Right renal cortex interstitium (tissue), 3 donors: Measurements from ENCODE around the gene MUSK. TPM values are rescaled to one million over a fixed set of nuclear protein-coding genes. Genes with fewer than 3 reads are reported as not detected.
"Not testable (repeated sequence)": the region's sequence is repeated elsewhere in the genome, so short reads cannot be mapped to it uniquely, and the experiment has no call there.

Experiments used
- DNase-seq, 3 donors: peaks; one replicate each; pipeline ENCODE4 v3.0.0-alpha.2; 2013; ENCODE audit warnings: low read depth in 3 of 3, low spot score in 2 of 3
- polyA plus RNA-seq, 3 donors: library from polyadenylated mRNA; unstranded; fragments of 120-200 nt; gene quantifications; one replicate each; pipeline ENCODE4 v1.2.1, GENCODE V29; 2013; ENCODE audit not compliant: insufficient read length in 3 of 3

The MUSK gene
- polyA plus RNA-seq, 3 donors = 0.14 TPM; not detected in 2

- DNase-seq = no peak
Observed at GRCh38 chr9:110755179-110755578, 86.6 kb downstream of the MUSK start.

GRCh38 chr9:110758201-110758600 is 89.6 kb downstream of the MUSK start:
- no peak for DNase-seq

GRCh38 chr9:110762783-110763182 is 94.2 kb downstream of the MUSK start:
- DNase-seq = no peak

DNA sequence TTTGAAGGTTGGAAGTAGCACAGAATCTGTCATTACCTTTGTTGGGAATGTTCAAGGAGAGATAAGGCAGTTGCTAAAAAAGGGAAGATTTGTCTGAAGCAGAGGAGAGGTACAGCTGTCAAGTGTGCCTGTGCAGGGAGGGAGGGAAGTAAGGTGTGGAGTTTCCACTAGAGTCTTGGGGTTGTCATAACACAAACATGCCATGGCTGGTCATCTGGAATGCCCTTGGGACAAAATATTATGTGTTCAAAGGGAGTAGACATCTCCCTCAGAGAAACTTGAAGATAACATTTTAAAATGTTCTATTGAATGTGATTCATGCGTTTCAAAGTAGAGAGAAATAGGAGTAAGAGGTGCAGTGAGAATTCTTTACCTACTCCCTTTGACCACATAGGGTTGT is 95.0 kb downstream of the MUSK start:
- DNase-seq = no peak

- DNase-seq = no peak
Observed at GRCh38 chr9:110764006-110764405, 95.4 kb downstream of the MUSK start.

DNA sequence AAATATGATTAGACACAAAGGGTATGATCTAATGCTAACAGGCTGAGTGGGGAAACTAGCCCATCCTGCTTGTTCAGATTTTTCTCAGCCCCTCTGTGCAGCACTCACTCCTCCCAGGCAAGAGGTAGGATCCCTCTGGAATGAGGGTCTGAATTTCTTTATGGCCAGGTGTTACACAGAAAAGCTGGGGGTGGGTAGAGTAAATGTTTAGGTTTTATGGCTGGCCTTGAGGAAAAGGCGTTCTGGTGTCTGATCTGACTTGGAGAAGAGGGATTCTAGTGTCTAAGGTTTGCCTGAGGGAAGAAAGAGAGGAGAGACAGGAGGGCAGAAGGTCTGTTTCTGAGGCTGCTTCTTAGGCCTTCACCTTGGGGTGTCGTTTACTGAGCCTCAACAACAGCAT is 97.3 kb downstream of the MUSK start:
- DNase-seq = no peak

DNA sequence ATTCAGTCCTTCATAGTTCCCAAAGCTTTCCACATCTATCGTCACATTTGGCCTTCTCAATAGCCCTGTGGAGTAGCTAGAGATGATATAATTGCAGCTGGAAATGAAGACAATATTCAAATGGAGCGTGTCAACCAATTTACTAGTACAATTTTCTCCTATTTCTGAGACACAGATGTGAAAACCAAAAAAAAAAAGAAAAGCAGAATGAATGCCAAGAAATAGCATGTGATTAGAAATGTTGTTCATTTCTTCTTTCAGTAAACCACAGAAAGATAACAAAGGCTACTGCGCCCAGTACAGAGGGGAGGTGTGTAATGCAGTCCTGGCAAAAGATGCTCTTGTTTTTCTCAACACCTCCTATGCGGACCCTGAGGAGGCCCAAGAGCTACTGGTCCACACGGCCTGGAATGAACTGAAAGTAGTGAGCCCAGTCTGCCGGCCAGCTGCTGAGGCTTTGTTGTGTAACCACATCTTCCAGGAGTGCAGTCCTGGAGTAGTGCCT is 99.0 kb downstream of the MUSK start:
- no peak for DNase-seq

DNA sequence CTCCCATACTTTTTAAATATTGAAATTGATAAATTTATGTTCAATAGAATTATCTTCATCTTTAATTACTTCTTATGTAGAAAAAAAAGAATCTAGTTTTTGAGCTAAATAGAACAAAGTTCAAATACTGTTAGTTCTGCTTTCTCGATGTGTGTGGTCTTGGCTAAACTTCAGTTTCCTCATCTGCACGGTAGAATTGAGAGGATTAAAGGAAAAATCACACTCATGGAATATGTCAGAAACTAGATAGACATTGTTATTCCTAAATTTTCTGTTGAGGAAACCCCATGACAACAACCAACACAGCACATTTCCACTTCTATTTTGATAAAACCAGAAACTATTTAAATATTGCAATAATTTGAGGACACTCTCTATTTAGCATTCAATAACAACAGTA is 100.3 kb downstream of the MUSK start:
- no peak for DNase-seq

DNA sequence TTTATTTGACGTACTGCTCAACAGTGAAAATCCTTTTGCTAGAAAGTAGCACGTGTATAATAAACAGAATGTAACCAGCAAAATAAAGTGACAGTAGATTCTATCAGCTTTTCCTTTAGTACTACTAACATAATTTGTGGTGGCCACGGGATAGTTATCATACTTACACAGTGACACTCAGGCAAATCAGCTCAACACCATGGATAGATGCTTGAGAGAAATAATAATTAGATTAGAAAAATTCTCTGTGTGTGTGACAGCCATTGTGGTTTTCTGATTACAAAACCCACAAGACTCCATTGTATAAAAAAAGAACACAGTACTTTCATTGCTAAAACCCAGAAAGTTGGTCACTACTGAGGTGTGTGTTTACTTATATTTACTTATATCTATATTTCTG is 101.1 kb downstream of the MUSK start:
- no peak for DNase-seq

- no peak for DNase-seq
Observed at GRCh38 chr9:110775724-110776123, 107.1 kb downstream of the MUSK start.

DNA sequence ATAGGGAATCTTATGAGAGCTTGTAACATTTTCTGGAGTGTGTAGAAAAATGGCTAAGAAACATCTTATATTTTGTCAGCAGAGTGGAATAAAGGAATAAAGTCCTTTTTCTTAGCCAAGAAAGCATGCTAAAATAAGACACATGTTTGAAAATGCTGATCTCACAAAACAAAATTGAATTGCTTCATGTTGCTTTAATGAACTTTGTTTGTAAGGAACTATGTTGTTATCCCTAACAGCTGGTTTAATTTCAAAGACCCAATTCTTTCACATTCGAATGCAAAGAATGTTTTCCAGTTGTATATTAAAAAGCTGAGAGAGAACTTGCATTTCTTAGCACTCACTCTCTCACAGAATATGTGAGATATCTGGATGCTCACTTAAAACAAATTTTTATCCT is 107.6 kb downstream of the MUSK start:
- DNase-seq = no peak

GRCh38 chr9:110777196-110777875 is 108.7 kb downstream of the MUSK start:
- no peak for DNase-seq

DNA sequence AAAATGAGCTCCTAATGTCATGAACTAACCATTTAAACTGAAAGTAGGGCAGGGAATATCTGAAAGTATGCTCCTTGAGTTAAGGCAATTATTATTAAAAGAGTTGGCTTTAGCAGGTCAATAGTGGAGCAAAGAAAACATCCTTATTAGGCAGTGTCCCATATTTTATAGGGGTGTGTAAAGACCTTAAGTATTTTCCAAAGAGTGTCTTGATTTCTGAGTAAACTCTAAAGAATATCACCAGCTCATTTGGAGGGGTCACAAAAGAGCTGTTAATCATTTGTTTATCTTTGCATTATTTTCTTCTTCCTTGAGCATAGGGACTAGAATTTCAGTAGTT is 109.3 kb downstream of the MUSK start:
- DNase-seq = no peak

GRCh38 chr9:110782701-110783100 is 114.1 kb downstream of the MUSK start:
- DNase-seq = no peak

GRCh38 chr9:110784309-110784708 is 115.7 kb downstream of the MUSK start:
- DNase-seq = no peak

GRCh38 chr9:110785166-110785565 is 116.6 kb downstream of the MUSK start:
- no peak for DNase-seq

- not testable (repeated sequence) for DNase-seq
Observed at GRCh38 chr9:110788396-110788795, 119.8 kb downstream of the MUSK start.

- DNase-seq = no peak
Observed at GRCh38 chr9:110788871-110789270, 120.3 kb downstream of the MUSK start.

DNA sequence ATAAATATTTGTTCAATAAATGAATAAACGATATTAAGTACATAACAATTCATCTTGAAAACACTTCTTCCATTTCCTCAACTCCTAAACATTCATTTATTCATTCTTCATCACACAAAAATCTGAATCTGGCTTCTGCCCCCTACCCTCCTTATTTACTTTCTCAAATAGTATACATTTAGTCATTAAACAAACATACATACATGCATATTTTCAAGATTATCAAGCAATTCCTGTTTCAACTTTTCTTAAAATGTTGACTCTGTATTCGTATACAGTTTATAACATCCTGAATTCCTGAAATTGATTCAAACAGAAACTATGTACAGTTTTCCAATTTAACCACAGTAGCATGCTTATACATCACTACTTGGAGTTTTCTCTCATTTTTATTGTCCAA is 129.0 kb downstream of the MUSK start:
- DNase-seq = no peak

DNA sequence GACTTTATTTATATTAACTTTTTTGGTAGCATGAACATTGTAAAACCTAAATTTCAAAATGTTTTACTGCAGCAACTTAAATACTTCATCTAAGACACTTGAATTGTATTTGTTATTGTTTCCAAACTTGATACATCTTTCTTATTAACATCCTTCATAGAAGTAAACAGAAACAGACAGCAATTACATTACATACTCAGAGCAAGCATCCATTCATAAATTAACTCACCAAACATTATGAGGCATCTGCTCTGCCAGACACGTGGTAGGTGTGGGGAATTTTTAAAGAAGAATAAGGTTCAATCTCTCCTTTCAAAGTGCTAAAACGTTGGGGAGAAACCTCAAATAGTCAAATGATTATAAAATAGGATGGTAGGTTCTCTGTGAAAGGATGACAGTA is 130.8 kb downstream of the MUSK start:
- no peak for DNase-seq

DNA sequence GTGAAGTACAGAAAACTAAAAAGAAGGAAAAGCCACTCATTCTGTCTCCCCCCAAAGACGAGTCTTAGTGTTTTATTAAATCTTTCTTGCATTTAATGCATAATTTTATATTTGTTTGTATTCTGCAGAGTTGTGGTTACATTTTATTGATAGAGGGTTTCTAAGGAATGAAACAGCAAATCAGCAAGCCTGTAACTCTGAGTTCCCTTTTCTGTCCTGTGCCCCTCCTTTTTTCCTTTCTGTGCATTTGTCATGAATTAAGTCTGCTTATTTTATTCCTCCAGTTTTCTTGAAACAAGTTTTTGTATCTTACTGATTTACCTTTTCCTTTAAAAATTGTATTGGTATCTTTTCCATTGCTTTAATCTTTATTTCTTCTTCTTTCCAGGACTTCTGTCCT is 132.8 kb downstream of the MUSK start:
- DNase-seq = no peak

- DNase-seq = no peak
Observed at GRCh38 chr9:110802416-110803035, 133.9 kb downstream of the MUSK start.
